Astrocyte of the spinal cord (primary cell): ENCODE measurements around the gene PML.

Source experiments
- DNase-seq: peaks from one replicate; pipeline ENCODE4 v3.0.0; 2011; ENCODE audit warnings: low read depth, low spot score
- H3K4me3 ChIP-seq: 2 replicates; pipeline ENCODE4 v1.5.1; 2011; ENCODE audit warnings: low read depth, mild to moderate bottlenecking, low read length, moderate library complexity
- in situ Hi-C: cut with HindIII; loops from 2 replicates; pipeline ENCODE4 v1.10.0; 2017; ENCODE audit warnings: low sequenced_read_pairs
- TF ChIP-seq, protein P1 (sequence below): IDR thresholded peaks from 2 replicates; pipeline ENCODE4 v1.5.1; 2012; ENCODE audit warnings: low read depth, mild to moderate bottlenecking, low read length, inconsistent platforms

Gene PML

DNA sequence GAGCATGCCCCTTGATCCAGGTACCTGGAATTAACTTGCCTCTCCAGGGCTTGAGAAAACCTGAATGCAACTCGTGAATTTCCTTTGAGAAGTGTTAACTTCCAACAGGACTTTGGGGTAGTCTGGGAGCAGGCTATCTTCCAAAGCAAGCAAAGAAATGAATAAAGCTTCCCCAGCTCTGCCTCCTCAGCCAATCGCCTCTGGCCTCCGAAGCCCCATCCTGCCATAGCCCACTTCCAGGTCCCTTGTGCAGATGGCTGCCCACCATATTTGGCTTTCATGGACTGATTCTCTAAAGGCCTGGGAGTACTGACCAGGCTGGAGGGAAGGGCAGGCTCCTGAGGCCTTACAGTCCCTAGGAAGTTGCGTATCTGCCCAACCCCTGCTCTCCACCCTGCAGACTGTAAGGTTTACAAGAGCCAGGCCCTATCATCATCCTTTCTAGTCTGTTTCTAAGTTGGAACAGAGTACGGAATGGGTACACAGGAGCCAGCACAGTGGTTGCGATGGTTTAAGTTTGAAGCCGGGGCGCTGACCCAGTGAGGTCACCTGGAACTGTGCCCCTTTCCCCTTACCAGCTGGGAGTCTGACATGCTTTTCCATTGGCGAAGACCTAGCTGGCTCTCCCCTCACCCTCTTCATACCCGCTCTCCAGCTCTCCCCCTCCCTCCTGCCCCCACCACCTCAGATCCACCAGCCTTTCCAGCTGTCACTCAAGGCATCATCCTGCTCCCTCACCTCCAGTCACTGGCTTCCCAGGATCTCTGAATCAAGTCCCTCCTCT is 1.1 kb upstream of the PML start:
- TF ChIP-seq, protein P1, sequence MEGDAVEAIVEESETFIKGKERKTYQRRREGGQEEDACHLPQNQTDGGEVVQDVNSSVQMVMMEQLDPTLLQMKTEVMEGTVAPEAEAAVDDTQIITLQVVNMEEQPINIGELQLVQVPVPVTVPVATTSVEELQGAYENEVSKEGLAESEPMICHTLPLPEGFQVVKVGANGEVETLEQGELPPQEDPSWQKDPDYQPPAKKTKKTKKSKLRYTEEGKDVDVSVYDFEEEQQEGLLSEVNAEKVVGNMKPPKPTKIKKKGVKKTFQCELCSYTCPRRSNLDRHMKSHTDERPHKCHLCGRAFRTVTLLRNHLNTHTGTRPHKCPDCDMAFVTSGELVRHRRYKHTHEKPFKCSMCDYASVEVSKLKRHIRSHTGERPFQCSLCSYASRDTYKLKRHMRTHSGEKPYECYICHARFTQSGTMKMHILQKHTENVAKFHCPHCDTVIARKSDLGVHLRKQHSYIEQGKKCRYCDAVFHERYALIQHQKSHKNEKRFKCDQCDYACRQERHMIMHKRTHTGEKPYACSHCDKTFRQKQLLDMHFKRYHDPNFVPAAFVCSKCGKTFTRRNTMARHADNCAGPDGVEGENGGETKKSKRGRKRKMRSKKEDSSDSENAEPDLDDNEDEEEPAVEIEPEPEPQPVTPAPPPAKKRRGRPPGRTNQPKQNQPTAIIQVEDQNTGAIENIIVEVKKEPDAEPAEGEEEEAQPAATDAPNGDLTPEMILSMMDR: no peak
- DNase-seq: no peak
- in situ Hi-C loops: no loop called here
- H3K4me3 ChIP-seq: peak overlapping the region; percentile 96

DNA sequence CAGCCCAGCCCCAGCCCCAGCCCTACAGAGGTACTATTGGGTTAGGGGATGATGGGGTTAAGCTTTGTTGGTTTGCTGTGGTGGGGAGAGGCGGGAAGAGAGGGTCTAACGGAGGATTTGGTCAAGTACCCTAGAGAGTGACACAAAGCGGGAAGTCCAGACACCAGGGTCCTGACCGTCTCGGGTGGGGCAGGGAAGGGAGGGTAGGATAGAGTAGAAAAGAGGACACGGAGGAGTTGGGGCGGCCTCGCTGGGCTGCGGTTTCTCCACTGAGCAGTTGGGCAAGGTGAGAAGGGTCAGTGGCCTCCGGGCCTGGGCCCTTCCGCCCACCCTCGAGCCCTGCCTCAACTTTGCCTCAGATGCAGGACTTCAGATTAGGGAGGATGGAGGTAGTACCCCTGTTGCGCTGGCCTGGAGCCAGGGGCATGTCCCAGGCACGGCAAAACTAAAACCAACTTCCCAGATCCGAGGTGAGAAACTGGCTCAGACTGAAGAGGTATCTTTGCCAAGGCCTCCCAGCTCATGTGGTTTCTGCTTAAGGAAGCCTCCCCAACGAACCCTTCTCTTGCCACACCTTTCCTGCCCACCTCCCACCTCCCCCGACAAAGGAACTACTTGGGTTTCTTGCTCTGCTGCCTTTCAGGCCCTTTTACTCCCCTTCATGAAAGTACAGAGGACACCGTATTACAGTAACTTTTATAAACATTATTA is 551 bp downstream of the PML start:
- peak overlapping the region; percentile 96 for H3K4me3 ChIP-seq
- in situ Hi-C loops: no loop called here
- TF ChIP-seq, protein P1: no peak
- DNase-seq: no peak

DNA sequence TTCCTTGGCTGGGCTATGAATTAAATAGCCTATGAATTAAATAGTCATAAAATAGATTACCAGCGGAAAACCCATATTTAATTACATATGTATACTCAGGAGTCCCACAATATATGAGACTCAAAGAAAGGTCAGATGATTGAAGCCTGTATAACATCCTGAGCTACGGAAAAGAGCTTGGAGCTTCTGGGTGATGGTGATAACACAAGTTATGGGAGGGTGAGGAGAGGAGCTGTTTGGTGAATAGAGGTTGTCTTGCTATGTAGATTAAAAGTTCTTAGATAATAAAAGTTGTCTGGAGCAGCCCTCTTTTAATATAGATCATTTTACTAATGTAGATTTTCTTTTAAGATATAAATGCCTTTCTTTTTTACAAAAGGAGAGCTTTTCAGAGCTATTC is 1.8 kb downstream of the PML start:
- TF ChIP-seq, protein P1: no peak
- in situ Hi-C loops: no loop called here
- H3K4me3 ChIP-seq: peak overlapping the region; percentile 96
- no peak for DNase-seq

DNA sequence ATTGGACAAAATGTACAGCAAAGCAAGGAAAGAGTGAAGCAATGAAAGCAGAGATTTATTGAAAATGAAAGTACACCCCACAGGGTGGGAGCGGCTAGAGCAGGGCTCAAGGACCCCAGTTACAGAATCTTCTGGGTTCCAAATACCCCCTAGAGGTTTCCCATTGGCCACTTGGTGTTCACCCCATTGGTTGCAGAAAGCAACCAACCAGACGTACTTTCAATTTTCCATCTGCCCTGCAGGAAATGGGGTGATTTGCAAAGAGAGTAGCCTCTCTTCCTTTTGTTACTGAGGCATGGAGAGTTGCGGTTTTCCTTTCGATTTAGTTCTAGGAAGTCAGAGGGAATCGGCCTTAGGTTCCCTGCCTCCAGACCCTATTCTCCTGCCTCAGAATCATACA is 2.4 kb downstream of the PML start:
- TF ChIP-seq, protein P1: no peak
- in situ Hi-C loops: no loop called here
- H3K4me3 ChIP-seq: peak overlapping the region; percentile 96
- DNase-seq: peak; percentile 43

DNA sequence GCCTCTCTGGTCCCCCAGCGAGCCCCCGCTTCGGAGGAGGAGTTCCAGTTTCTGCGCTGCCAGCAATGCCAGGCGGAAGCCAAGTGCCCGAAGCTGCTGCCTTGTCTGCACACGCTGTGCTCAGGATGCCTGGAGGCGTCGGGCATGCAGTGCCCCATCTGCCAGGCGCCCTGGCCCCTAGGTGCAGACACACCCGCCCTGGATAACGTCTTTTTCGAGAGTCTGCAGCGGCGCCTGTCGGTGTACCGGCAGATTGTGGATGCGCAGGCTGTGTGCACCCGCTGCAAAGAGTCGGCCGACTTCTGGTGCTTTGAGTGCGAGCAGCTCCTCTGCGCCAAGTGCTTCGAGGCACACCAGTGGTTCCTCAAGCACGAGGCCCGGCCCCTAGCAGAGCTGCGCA is 3.5 kb downstream of the PML start:
- in situ Hi-C loops: no loop called here
- H3K4me3 ChIP-seq: peak overlapping the region; percentile 96
- TF ChIP-seq, protein P1: no peak

DNA sequence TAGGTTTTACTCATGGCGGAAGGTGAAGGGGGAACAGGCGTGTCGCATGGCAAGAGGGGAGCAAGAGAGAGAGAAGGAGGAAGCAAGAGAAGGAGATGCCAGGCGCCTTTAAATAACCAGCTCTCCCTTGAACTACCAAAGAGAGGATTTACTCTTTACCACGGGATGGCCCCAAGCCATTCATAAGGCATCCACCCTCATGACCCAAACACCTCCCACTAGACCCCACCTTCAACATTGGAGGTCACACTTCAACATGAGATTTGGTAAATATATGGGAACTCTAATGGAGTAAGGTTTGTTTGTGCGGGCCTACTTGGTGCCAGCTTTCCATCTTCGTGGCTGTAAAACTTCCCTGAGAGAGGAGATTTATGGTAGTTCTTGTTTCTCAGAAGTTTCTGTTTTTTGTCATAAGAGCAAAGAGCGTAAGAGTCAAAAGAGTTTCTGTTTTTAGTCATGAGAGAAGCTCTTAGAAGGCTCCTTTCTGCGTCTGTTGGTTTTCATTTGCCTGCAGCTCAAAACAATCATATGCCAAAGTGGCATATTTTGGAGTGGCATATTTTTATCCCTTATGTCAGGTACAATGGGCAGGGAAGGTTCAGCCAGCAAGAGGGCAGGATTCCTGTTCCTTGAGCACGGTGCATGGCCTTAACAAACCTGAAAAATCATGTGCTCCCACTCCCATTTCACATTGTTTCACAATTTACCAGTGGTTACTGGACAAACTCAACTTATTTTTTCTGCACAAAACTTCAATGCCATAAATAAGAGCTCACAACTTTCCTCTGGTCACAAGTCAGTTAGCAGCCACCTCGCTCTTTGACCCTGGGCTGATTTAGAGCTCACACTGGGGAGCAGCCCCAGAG is 12.5 kb downstream of the PML start:
- no peak overlapping the region for H3K4me3 ChIP-seq

More for the DNA sequence above, 3.5 kb downstream of the PML start:
- DNase-seq: no peak

More for the DNA sequence above, 12.5 kb downstream of the PML start:
- TF ChIP-seq, protein P1: no peak
- DNase-seq: no peak
- in situ Hi-C loops: no loop called here
